Stimulated activated CD4-positive, alpha-beta T cell treated with anti-CD3 and anti-CD28 coated beads, Interleukin-12 subunit alpha, Interleukin-12 subunit beta, amount 100 ng/mL, for 4 hours (primary cell): ENCODE results near the gene PDE1A.
"Not testable (repeated sequence)": the region's sequence is repeated elsewhere in the genome, so short reads cannot be mapped to it uniquely, and the experiment has no call there.

ENCODE experiments used
- DNase-seq: peaks from one replicate; pipeline ENCODE4 v3.0.0-alpha.2; 2020

Gene PDE1A

GRCh38 chr2:182404975-182405561, 21.8 kb downstream of the PDE1A start:
- DNase-seq: no peak

DNA sequence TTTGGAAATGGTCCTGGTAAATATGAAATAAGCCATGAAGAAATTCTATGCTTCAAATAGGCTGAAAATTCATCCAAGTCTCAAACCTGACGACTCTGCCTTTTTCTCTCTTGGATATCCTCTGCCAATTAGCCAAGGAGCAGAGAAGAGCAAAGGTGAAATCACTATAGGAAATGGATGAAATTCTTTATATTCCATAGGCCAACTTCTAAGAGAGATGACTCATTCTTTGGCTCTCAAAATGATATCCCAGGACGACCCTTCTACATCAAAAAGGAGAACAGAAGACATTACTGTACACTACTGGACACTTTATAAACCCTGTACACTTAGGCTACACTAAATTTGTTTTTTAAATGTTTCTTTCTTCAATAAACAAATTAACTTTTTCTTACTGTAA, 22.7 kb downstream of the PDE1A start:
- DNase-seq: no peak

- DNase-seq: no peak
Observed at GRCh38 chr2:182393270-182393760, 33.5 kb downstream of the PDE1A start.

- no peak for DNase-seq
Observed at GRCh38 chr2:182391443-182391842, 35.4 kb downstream of the PDE1A start.

DNA sequence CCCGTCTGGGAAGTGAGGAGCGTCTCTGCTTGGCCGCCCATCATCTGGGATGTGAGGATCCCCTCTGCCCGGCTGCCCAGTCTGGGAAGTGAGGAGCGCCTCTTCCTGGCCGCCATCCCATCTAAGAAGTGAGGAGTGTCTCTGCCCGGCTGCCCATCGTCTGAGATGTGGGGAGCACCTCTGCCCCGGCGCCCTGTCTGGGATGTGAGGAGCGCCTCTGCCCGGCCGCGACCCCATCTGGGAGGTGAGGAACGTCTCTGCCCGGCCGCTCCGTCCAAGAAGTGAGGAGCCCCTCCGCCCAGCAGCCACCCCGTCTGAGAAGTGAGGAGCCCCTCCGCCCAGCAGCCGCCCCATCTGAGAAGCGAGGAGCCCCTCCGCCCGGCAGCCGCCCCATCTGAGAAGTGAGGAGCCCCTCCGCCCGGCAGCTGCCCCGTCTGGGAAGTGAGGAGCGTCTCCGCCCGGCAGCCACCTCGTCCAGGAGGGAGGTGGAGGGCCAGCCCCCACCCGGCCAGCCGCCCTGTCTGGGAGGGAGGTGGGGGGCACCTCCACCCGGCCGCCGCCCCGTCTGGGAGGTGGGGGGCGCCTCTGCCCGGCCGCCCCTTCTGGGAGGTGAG, 40.5 kb downstream of the PDE1A start:
- DNase-seq: not testable (repeated sequence)

DNA sequence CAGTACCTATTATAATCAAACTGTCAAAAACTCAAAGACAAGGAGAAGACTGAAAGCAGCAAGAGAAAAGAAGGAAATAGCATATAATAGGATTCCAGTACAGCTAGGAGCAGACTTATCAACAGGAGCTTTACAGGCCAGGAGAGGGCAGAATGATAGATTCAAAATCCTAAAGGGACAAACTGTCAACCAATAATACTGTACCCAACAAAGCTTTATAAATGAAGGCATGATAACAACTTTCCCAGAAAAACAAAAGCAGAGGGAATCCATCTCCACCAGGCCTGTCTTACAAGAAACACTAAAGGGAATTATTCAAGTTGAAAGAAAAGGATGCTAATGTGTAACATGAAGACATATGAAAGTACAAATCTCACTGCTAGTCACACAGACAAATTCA, 42.0 kb downstream of the PDE1A start:
- DNase-seq: no peak

- no peak for DNase-seq
Observed at GRCh38 chr2:182381225-182381624, 45.6 kb downstream of the PDE1A start.

- DNase-seq: no peak
Observed at GRCh38 chr2:182379241-182379640, 47.6 kb downstream of the PDE1A start.

DNA sequence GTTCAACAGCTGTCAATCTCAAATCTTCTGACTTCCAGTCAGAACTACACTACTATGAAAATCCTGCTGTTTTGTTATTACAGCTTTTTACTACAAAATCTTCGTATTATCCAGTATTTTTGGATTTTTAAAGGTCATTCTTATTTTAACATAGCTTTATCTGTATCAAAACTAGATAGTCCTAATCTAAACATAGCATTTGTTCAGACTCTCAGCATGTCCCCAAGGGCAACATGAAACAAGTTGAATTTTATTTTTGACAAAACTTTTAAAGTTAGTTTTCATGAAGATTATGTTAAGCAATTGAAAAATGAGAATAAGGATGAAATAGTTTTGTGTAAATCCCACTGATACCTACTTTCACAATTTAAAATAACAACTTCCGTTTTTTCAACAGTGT, 48.1 kb downstream of the PDE1A start:
- no peak for DNase-seq

GRCh38 chr2:182377467-182377866, 49.4 kb downstream of the PDE1A start:
- DNase-seq: no peak

- no peak for DNase-seq
Observed at GRCh38 chr2:182375862-182376261, 51.0 kb downstream of the PDE1A start.

DNA sequence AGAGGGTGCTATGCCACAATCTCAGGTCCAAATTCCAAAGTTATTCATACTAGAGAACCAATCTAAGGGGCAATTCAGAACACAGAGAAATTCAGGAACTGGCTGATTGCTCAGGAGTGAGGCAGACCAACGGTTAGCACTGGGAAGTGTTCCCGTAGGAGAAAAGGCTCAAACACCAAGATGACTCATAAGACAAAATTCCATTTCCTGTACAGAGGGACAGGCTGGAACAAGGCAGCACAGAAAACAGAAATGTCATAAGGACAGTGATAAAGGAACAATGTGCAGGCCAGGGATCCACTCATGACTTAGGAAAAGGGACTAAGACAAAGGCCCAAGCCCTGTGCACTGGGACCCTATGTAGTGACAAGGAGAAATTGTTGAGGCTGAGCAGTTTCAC, 54.2 kb downstream of the PDE1A start:
- no peak for DNase-seq

- no peak for DNase-seq
Observed at GRCh38 chr2:182368996-182369395, 57.8 kb downstream of the PDE1A start.

GRCh38 chr2:182368446-182368845, 58.4 kb downstream of the PDE1A start:
- no peak for DNase-seq

GRCh38 chr2:182367401-182367800, 59.4 kb downstream of the PDE1A start:
- DNase-seq: no peak

GRCh38 chr2:182366628-182367027, 60.2 kb downstream of the PDE1A start:
- DNase-seq: no peak

- no peak for DNase-seq
Observed at GRCh38 chr2:182365855-182366254, 61.0 kb downstream of the PDE1A start.

DNA sequence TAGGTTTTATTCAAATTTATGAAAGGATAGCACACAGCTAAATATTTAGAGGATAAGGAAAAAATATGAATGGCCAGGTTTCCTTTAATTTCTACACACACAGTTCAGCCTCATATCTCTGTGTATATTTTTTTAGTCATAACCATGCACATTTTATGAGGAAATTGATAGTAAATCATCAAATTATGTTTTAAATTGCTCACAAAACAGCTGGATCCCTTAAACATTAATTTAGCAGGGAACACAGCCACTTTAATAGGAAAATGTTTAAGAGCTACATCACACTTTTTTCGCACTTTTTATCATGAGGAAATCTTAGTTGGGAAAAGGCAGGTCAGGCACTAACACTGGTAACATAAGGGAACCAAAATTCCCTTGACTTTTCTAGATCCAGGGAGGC, 65.4 kb downstream of the PDE1A start:
- no peak for DNase-seq

- no peak for DNase-seq
Observed at GRCh38 chr2:182360663-182361260, 66.1 kb downstream of the PDE1A start.

DNA sequence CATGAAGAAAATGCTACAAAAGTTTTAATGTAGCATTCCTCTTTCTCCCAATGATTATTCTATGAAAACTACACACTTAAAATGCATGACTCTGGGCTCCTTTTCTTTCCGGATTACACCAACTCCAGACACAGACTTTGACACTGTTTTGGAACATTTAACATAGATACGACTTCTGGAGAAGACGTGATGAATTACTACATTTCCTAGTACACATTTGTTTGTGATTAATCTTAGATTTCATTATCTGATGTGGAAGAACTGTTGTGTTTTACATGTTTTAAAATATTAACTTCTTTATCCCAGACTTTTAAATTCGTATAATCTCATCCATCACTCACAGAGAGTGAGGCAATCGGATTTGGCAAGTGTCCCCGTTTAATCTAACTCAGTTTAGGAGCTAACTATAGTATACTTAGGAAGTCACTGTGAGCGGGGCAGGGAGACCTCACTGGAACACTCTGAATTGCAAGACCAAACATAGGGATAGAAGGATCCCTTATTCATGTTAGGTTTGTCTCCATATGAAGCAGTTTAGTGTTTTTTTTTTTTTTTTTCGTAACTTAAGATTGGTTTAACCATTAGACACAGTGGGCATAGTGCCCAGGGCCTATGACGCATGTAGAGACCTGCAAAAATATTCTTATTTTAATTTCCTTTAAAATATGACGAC, 66.7 kb downstream of the PDE1A start:
- DNase-seq: no peak

GRCh38 chr2:182359027-182359989, 67.5 kb downstream of the PDE1A start:
- DNase-seq: no peak

- no peak for DNase-seq
Observed at GRCh38 chr2:182358601-182359000, 68.2 kb downstream of the PDE1A start.

DNA sequence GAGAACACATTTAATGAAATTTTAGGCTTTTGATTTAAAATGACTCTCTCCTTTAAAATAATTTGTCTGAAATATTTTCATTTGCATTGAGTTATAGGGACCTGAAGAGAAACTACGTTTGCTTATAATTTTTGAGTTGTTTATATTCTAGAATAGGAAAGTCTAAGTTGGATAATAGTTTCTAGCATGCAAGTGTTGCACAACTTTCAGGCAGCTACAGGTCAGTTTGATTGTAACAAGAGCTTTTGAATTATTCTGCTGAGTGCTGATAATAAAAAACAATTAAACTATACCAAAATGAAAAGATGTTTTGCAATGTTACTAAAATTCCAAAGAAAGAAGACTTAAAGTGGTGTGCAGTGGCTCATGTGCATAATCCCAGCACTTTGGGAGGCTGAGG, 71.0 kb downstream of the PDE1A start:
- no peak for DNase-seq
